GM12878 (cell line): ENCODE results near the gene IRF2BPL. TPM values are rescaled to one million over a fixed set of nuclear protein-coding genes. Genes with fewer than 3 reads are reported as not detected.

ENCODE experiments used
- ATAC-seq: fragments of 200-7000 bp; cut with Tn5 transposase; 3 replicates; pipeline ENCODE4 v1.9.1; 2020; ENCODE audit warnings: mild to moderate bottlenecking, moderate library complexity
- BruUV-seq: library from RNA; stranded (reverse); fragments of 400-500 nt; replicated peaks from 2 replicates; lab custom pipeline; 2021; lab: Mats Ljungman, UMichigan
- CTCF ChIA-PET: fragments of 300-600 bp; sonication (Branson Sonifier 250); formaldehyde crosslinking; extraction: SDS; loops from one replicate; lab custom pipeline; 2021; ENCODE audit warnings: inconsistent platforms; lab: Yijun Ruan, JAX
- POLR2A ChIA-PET: fragments of 350-600 bp; formaldehyde crosslinking; extraction: SDS; loops from one replicate; lab custom pipeline; 2021; ENCODE audit warnings: inconsistent platforms; lab: Charles Lee
- RAD21 ChIA-PET: fragments of 300-600 bp; sonication (Branson Sonifier 250); formaldehyde crosslinking; loops from one replicate; lab custom pipeline; 2023; ENCODE audit warnings: antibody characterized with exemption; ENCODE audit not compliant: unreplicated experiment; lab: Charles Lee
- SMC1A ChIA-PET: fragments of 300-600 bp; sonication (Branson Sonifier 250); formaldehyde crosslinking; loops from one replicate; lab custom pipeline; 2023; ENCODE audit not compliant: unreplicated experiment, uncharacterized antibody; lab: Charles Lee
- DNase-seq: peaks from one replicate; pipeline ENCODE4 v3.0.0-alpha.2; 2011; ENCODE audit warnings: low read depth, low spot score
- FAIRE-seq: peaks from 3 replicates; lab custom pipeline; 2011; peaks lifted over from hg19 to GRCh38; lab: Jason Lieb, UNC
- H2AFZ ChIP-seq: 2 replicates; pipeline ENCODE4 v1.6.0; 2011; ENCODE audit warnings: low read depth, low read length, control low read depth; ENCODE audit not compliant: control insufficient read depth
- H3K27ac ChIP-seq: 2 replicates; pipeline ENCODE4 v1.5.1; 2011; ENCODE audit warnings: control low read depth; ENCODE audit not compliant: control insufficient read depth, insufficient read depth
- H3K27me3 ChIP-seq, 2 experiments: replicated peaks in 1 of 2; 2 replicates each; pipeline versions ENCODE4 v1.6.0 to v1.6.1; 2011; ENCODE audit warnings: low read length in 1 of 2; ENCODE audit not compliant: control insufficient read depth in 2 of 2, insufficient read depth in 2 of 2
- H3K36me3 ChIP-seq, 2 experiments: 2 replicates each; pipeline ENCODE4 v1.5.1; 2011; ENCODE audit warnings: low read length in 1 of 2; ENCODE audit not compliant: control insufficient read depth in 2 of 2, insufficient read depth in 2 of 2
- H3K4me1 ChIP-seq: 2 replicates; pipeline ENCODE4 v1.6.1; 2011; ENCODE audit warnings: mild to moderate bottlenecking, low read length, moderate library complexity, mixed read lengths; ENCODE audit not compliant: control insufficient read depth, insufficient read depth
- H3K4me2 ChIP-seq: 2 replicates; pipeline ENCODE4 v1.6.0; 2011; ENCODE audit warnings: control low read depth; ENCODE audit not compliant: control insufficient read depth, insufficient read depth
- H3K4me3 ChIP-seq: fragments of 200-600 bp; sonication (generic); 2 replicates; pipeline ENCODE4 v1.5.1; 2016
- H3K79me2 ChIP-seq: 2 replicates; pipeline ENCODE4 v1.6.0; 2011; ENCODE audit warnings: low read length; ENCODE audit not compliant: control insufficient read depth, insufficient read depth
- H3K9ac ChIP-seq: 2 replicates; pipeline ENCODE4 v1.8.0; 2011; ENCODE audit warnings: low read length, control low read depth, mixed read lengths; ENCODE audit not compliant: control insufficient read depth, insufficient read depth
- H3K9me3 ChIP-seq: replicated peaks from 3 replicates; pipeline ENCODE4 v1.5.1; 2011; ENCODE audit warnings: mild to moderate bottlenecking, low read length; ENCODE audit not compliant: control insufficient read depth, insufficient read depth
- H4K20me1 ChIP-seq: 2 replicates; pipeline ENCODE4 v1.6.0; 2011; ENCODE audit not compliant: control insufficient read depth, insufficient read depth
- ATF2 ChIP-seq: IDR thresholded peaks from 2 replicates; pipeline ENCODE4 v1.6.1; 2012; ENCODE audit warnings: low read length, inconsistent platforms
- ATF7 ChIP-seq: fragments of 450-650 bp; IDR thresholded peaks from 2 replicates; pipeline ENCODE4 v1.6.1; 2016; ENCODE audit warnings: low read depth, mild to moderate bottlenecking
- E4F1 ChIP-seq: fragments of 450-650 bp; IDR thresholded peaks from 2 replicates; pipeline ENCODE4 v1.6.1; 2018; ENCODE audit warnings: borderline replicate concordance, mild to moderate bottlenecking; ENCODE audit not compliant: partially characterized antibody
- HDGF ChIP-seq: fragments of 450-650 bp; IDR thresholded peaks from 2 replicates; pipeline ENCODE4 v1.6.1; 2016; ENCODE audit warnings: antibody characterized with exemption
- IKZF2 ChIP-seq, 2 experiments: fragments of 450-650 bp; IDR thresholded peaks; 2 replicates each; pipeline ENCODE4 v1.6.1; 2017; ENCODE audit warnings: mild to moderate bottlenecking in 2 of 2, moderate library complexity in 2 of 2
- MYC ChIP-seq: IDR thresholded peaks from 2 replicates; pipeline ENCODE4 v1.6.1; 2011; ENCODE audit warnings: mild to moderate bottlenecking, low read length, moderate library complexity, inconsistent platforms; ENCODE audit not compliant: insufficient read depth, insufficient replicate concordance, insufficient read length, severe bottlenecking
- NFXL1 ChIP-seq: fragments of 450-650 bp; IDR thresholded peaks from 2 replicates; pipeline ENCODE4 v1.6.1; 2017; ENCODE audit warnings: antibody characterized with exemption, mild to moderate bottlenecking, borderline replicate concordance
- POLR2A ChIP-seq: IDR thresholded peaks from 2 replicates; pipeline ENCODE4 v1.6.1; 2011; ENCODE audit warnings: low read depth, mild to moderate bottlenecking, low read length
- POLR2AphosphoS5 ChIP-seq: IDR thresholded peaks from 2 replicates; pipeline ENCODE4 v1.6.1; 2011; ENCODE audit warnings: mild to moderate bottlenecking, low read length, inconsistent platforms
- STAT1 ChIP-seq: fragments of 450-650 bp; conservative IDR thresholded peaks from 2 replicates; pipeline ENCODE4 v1.6.1; 2014; ENCODE audit warnings: antibody characterized with exemption, mild to moderate bottlenecking
- SUPT20H ChIP-seq: IDR thresholded peaks from 2 replicates; pipeline ENCODE4 v1.6.1; 2011; ENCODE audit warnings: low read depth, mild to moderate bottlenecking, low read length, moderate library complexity, borderline replicate concordance; ENCODE audit not compliant: control insufficient read depth
- WGBS: methylation state at CpG from one replicate; pipeline ENCODE4 v1.1.6; 2016; ENCODE audit warnings: low lambda C conversion rate; ENCODE audit not compliant: insufficient replicate concordance, insufficient coverage; ENCODE audit errors: missing lambda C conversion rate; 5-methylcytosine and 5-hydroxymethylcytosine counted together
- in situ Hi-C: fragments of 300-500 bp; cut with MboI; formaldehyde crosslinking; loops from 9 replicates; pipeline ENCODE4 v1.14.3; 2018; ENCODE audit warnings: mixed read lengths
- intact Hi-C: fragments of 100-400 bp; cut with micrococcal nuclease; formaldehyde crosslinking; loops from one replicate; pipeline ENCODE4 v1.14.2; 2022; ENCODE audit not compliant: unreplicated experiment
- polyA plus RNA-seq, 11 experiments: library from polyadenylated mRNA; depleted of rRNA in 4 of 11; unstranded in 6 of 11; stranded (reverse) in 5 of 11; fragments of >200 nt; fragmentation: Nextera tagmentation in 4 of 11; fragmentation: Illumina TruSeq in 1 of 11; extraction: Ambion mirVana in 4 of 11; extraction: Trizol in 1 of 11; gene quantifications; 1 replicate in 1 of 11; 2 replicates in 10 of 11; pipeline versions ENCODE4 v1.2.1 to v1.2.3, GENCODE V29; 2011 to 2016; ENCODE audit warnings: inconsistent platforms in 2 of 11, missing spikeins in 2 of 11, low read depth in 1 of 11
- total RNA-seq, 4 experiments: library from RNA; depleted of rRNA in 3 of 4; stranded (reverse); fragments of >200 nt in 3 of 4; fragmentation: Illumina TruSeq in 1 of 4; extraction: Trizol in 1 of 4; gene quantifications; 2 replicates each; pipeline versions ENCODE4 v1.2.1 to v1.2.3, GENCODE V29; 2013 to 2021

The IRF2BPL gene
- total and polyA plus RNA-seq, 10 of the 15 experiments (the other 5 are each of a cell fraction or from before 2014, with no cell fraction given): 1.2 to 34.5 (median 3.1) TPM

- Histone ChIP-seq H3K4me3 (no peak overlapping the region), H4K20me1 (no peaks in the 10 kb centered on the region), H2AFZ (no peak overlapping the region), H3K36me3 (no peaks in the 10 kb centered on the region), H3K27me3 (no peaks in the 10 kb centered on the region), H3K4me1 (peaks cover 28% of the 10 kb centered on the region), H3K9ac (no peak overlapping the region), H3K27ac (no peak overlapping the region), H3K9me3 (no peaks in the 10 kb centered on the region), H3K79me2 (no peaks in the 10 kb centered on the region), H3K4me2 (no peak overlapping the region)
- RAD21 ChIA-PET: no interaction called here
- no TSS peak for BruUV-seq
- CTCF ChIA-PET: no interaction called here
- TF ChIP-seq STAT1 (no peak), NFXL1 (0 out of 2 replicates have a peak, but pooled peaks have one; percentile 23)
- WGBS: 86% methylated on average over 4 of the region's 4 CpGs
- POLR2A ChIA-PET: interaction anchor here (1.0 kb wide), 1 partner anchor 13 kb away, joined by 8 read pairs; no protein-coding TSS in a partner anchor
- SMC1A ChIA-PET: no interaction called here
- ATAC-seq (no peak), DNase-seq (no peak), FAIRE-seq (no peak)
- in situ Hi-C loops (no loop called here), intact Hi-C loops (no loop called here)
Measured at GRCh38 chr14:77002335-77002734, 26.2 kb downstream of the IRF2BPL start.

GRCh38 chr14:77000340-77001270 is 27.9 kb downstream of the IRF2BPL start:
- H4K20me1 ChIP-seq: no peaks in the 10 kb centered on the region
- ChIA-PET SMC1A (interaction anchor here (1.1 to 1.9 kb wide), 3 partner anchors 8 to 37 kb away, joined by 3 to 7 read pairs (median 6); no protein-coding TSS in a partner anchor), POLR2A (interaction anchor here (0.6 to 1.0 kb wide), 3 partner anchors 22 to 615 kb away, joined by 4 to 6 read pairs (median 4); no protein-coding TSS in a partner anchor), RAD21 (interaction anchor here (0.7 to 3.2 kb wide), 5 partner anchors 22 to 87 kb away, joined by 3 to 13 read pairs (median 3); partner anchors contain the start of gene IRF2BPL), CTCF (interaction anchor here (0.6 to 1.2 kb wide), 3 partner anchors 23 to 52 kb away, joined by 3 to 4 read pairs (median 3); no protein-coding TSS in a partner anchor)
- H2AFZ ChIP-seq: peak overlapping the region; percentile 98
- WGBS: 32% methylated on average over 33 of the region's 33 CpGs
- H3K9ac ChIP-seq: peak overlapping the region; percentile 63
- no peaks in the 10 kb centered on the region for H3K9me3 ChIP-seq
- ATAC-seq (peak; percentile 57), DNase-seq (no peak), FAIRE-seq (no peak)
- H3K36me3 ChIP-seq: no peaks in the 10 kb centered on the region
- no TSS peak for BruUV-seq
- H3K27ac ChIP-seq: peak overlapping the region; percentile 66
- no peaks in the 10 kb centered on the region for H3K79me2 ChIP-seq
- in situ Hi-C loops (no loop called here), intact Hi-C loops (no loop called here)
- peak overlapping the region; percentile 56; the same call in 1 of the 2 replicates for H3K4me3 ChIP-seq
- H3K27me3 ChIP-seq: no peaks in the 10 kb centered on the region
- peaks cover 29% of the 10 kb centered on the region for H3K4me1 ChIP-seq
- peak overlapping the region; percentile 75 for H3K4me2 ChIP-seq
- TF ChIP-seq ATF7 (0 out of 2 replicates have a peak, but pooled peaks have one; percentile 10), POLR2A (peak; percentile 57), IKZF2 (IDR thresholded peaks at IDR 0.05) (peak in 1 of 2 experiments; percentile 58; a peak in 2 of 4 replicates), ATF2 (no peak), SUPT20H (no peak), MYC (no peak), POLR2AphosphoS5 (peak; percentile 22; the same call in 1 of the 2 replicates), HDGF (peak; percentile 78), E4F1 (no peak)
